Heart left ventricle (tissue), 16 donors: ENCODE results near the gene CENPO. TPM values are rescaled to one million over a fixed set of nuclear protein-coding genes. Genes with fewer than 3 reads are reported as not detected.
"Not testable (repeated sequence)": the region's sequence is repeated elsewhere in the genome, so short reads cannot be mapped to it uniquely, and the experiment has no call there.

Experiments used
- ATAC-seq, 4 donors: fragments of 200-7000 bp; cut with Tn5 transposase; one replicate each; pipeline ENCODE4 v1.9.1; 2020 to 2022; ENCODE audit warnings: moderate library complexity in 4 of 4, mild to moderate bottlenecking in 3 of 4, moderate number of reproducible peaks in 1 of 4
- DNase-seq, 5 donors: peaks; one replicate each; pipeline ENCODE4 v3.0.0-alpha.2; 2020
- H3K27ac ChIP-seq, 12 donors: fragments of 200-600 bp; sonication (generic) in 4 of 12; one replicate each; pipeline versions ENCODE4 v1.5.0 to v1.8.0; 2016 to 2022; ENCODE audit warnings: mild to moderate bottlenecking in 2 of 12
- H3K27me3 ChIP-seq, 9 donors: fragments of 200-600 bp; sonication (generic) in 2 of 9; one replicate each; pipeline versions ENCODE4 v1.5.1 to v1.8.0; 2016 to 2022; ENCODE audit warnings: mild to moderate bottlenecking in 3 of 9
- H3K36me3 ChIP-seq, 9 donors: fragments of 200-600 bp; sonication (generic) in 2 of 9; one replicate each; pipeline versions ENCODE4 v1.5.0 to v1.8.0; 2018 to 2022; ENCODE audit warnings: mild to moderate bottlenecking in 2 of 9
- H3K4me1 ChIP-seq, 12 donors: fragments of 200-600 bp; sonication (generic) in 4 of 12; one replicate each; pipeline versions ENCODE4 v1.5.0 to v1.8.0; 2016 to 2022; ENCODE audit warnings: mild to moderate bottlenecking in 3 of 12
- H3K4me3 ChIP-seq, 12 donors: fragments of 200-600 bp; sonication (generic) in 4 of 12; one replicate each; pipeline versions ENCODE4 v1.5.0 to v1.8.0; 2017 to 2022; ENCODE audit warnings: mild to moderate bottlenecking in 9 of 12, moderate library complexity in 4 of 12
- H3K9me3 ChIP-seq, 12 donors: fragments of 200-600 bp; sonication (generic) in 4 of 12; one replicate each; pipeline versions ENCODE4 v1.5.0 to v1.8.0; 2016 to 2022; ENCODE audit warnings: mild to moderate bottlenecking in 1 of 12
- POLR2A ChIP-seq, 2 donors: fragments of 450-650 bp; IDR thresholded peaks; one replicate each; pipeline ENCODE4 v1.6.1; 2017; ENCODE audit warnings: antibody characterized with exemption in 2 of 2, mild to moderate bottlenecking in 2 of 2, moderate library complexity in 2 of 2
- WGBS, 4 donors: extraction: QIAGEN DNeasy Blood & Tissue Kit in 2 of 4; methylation state at CpG; one replicate each; pipeline versions ENCODE4 v1.1.5 to v1.1.7; 2013 to 2018; 5-methylcytosine and 5-hydroxymethylcytosine counted together
- intact Hi-C, 10 donors: fragments of 100-400 bp; cut with DNase I; formaldehyde crosslinking; loops; one replicate each; pipeline versions ENCODE4 v1.11.1 to v1.14.2; 2022
- polyA plus RNA-seq, 2 donors: library from polyadenylated mRNA; stranded (reverse); fragments of 200-250 nt; gene quantifications; one replicate each; pipeline ENCODE4 v1.2.3, GENCODE V29; 2013
- total RNA-seq, 9 donors: library from RNA; depleted of rRNA in 2 of 9; stranded (reverse); fragments of >200 nt in 2 of 9; fragmentation: NEBNext Ultra II Directional in 3 of 9; extraction: Animal tissue kit (Norgen Biotek cat#: 25700) in 3 of 9; gene quantifications; one replicate each; pipeline versions ENCODE4 v1.1.0 to v1.2.4, GENCODE V29; 2016 to 2023
- TF ChIP-seq, protein P1 (sequence below), 12 donors: fragments of 200-600 bp; sonication (generic) in 4 of 12; IDR thresholded peaks; one replicate each; pipeline versions ENCODE4 v1.5.0 to v1.8.0; 2018 to 2022; ENCODE audit warnings: antibody characterized with exemption in 12 of 12, mild to moderate bottlenecking in 5 of 12
- donor health status: ischemic (EF 13 %, LVEDD 7.1; RV severe dilation, severe dysfunction).
- donor health status: healthy with polysubstance abuse.
- donor health status: DM: no; HTN: yes; CAD: no.
- donor health status: DM: no; HTN: no; CAD: no.
- donor health status: ischemic (EF 25% LVEDD 6.9; RV normal size, moderate dysfunction).
- donor health status: ischemic (EF 25% LVEDD 5.7; RV mildly dilated, moderate dysfunction).
- donor health status: healthy.
- donor health status: DM: yes; HTN: yes; CAD: no.
- donor health status: ischemic (EF 35%, LVEDD 5.7; RV mildly dilated, moderate dysfunction).
- donor health status: nonischemic (EF 11% LVEDD 7.7; RV severe dilation, severe dysfunction).
- donor health status: DM: yes; HTN: yes; CAD: no.
- donor health status: PGD.
- donor health status: ischemic (EF 29% LVEDD 5.4; RV normal size, mild dysfunction).
- donor health status: nonischemic (EF 23%, LVEDD 6.1; RV moderate dilation, normal function).

CENPO gene
- total and polyA plus RNA-seq, 11 donors: 1.5 to 9.2 (median 2.4) TPM

DNA sequence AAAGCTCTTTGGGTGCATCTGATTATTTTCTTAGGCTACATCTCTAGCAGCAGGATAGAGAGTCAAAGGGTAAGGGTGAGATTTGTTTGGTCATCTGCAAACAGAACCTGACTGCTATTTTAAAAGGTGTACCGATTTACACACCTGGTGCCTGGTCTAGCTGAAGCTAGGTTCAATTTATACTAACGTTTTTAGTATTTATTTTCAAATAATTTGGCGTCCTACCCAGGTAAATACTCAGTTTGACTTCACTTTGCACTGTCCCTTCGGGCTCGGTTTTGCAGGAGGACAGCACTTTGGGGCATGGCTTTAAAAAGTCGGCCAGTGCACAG is 717 bp upstream of the CENPO start:
- H3K9me3 ChIP-seq: no peaks in the 10 kb centered on the region
- peaks cover 0 to 25% (median 5%) of the 10 kb centered on the region in 12 donors for H3K4me1 ChIP-seq
- H3K36me3 ChIP-seq: peaks cover 0 to 14% (median 5%) of the 10 kb centered on the region in 9 donors
- H3K4me3 ChIP-seq: peak overlapping the region; percentile 30 to 97 (median 74)
- TF ChIP-seq POLR2A (IDR thresholded peaks at IDR 0.05): no peak
- TF ChIP-seq, protein P1, sequence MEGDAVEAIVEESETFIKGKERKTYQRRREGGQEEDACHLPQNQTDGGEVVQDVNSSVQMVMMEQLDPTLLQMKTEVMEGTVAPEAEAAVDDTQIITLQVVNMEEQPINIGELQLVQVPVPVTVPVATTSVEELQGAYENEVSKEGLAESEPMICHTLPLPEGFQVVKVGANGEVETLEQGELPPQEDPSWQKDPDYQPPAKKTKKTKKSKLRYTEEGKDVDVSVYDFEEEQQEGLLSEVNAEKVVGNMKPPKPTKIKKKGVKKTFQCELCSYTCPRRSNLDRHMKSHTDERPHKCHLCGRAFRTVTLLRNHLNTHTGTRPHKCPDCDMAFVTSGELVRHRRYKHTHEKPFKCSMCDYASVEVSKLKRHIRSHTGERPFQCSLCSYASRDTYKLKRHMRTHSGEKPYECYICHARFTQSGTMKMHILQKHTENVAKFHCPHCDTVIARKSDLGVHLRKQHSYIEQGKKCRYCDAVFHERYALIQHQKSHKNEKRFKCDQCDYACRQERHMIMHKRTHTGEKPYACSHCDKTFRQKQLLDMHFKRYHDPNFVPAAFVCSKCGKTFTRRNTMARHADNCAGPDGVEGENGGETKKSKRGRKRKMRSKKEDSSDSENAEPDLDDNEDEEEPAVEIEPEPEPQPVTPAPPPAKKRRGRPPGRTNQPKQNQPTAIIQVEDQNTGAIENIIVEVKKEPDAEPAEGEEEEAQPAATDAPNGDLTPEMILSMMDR (IDR thresholded peaks at IDR 0.05): no peak
- intact Hi-C loops: loop anchor here in 2 of 10 donors (2.0 to 5.0 kb wide), 4 partner anchors 35 to 302 kb away; partner anchors contain the start of genes NCOA1 (in 2 of the 2) and DNAJC27 (in 1 of the 2)
- DNase-seq (no peak), ATAC-seq (no peak)
- H3K27me3 ChIP-seq: no peaks in the 10 kb centered on the region
- peak overlapping the region; percentile 90 to 100 (median 98) for H3K27ac ChIP-seq
- 3 to 6% (median 5%) methylated on average over 6 of the region's 6 CpGs for WGBS, 4 donors

DNA sequence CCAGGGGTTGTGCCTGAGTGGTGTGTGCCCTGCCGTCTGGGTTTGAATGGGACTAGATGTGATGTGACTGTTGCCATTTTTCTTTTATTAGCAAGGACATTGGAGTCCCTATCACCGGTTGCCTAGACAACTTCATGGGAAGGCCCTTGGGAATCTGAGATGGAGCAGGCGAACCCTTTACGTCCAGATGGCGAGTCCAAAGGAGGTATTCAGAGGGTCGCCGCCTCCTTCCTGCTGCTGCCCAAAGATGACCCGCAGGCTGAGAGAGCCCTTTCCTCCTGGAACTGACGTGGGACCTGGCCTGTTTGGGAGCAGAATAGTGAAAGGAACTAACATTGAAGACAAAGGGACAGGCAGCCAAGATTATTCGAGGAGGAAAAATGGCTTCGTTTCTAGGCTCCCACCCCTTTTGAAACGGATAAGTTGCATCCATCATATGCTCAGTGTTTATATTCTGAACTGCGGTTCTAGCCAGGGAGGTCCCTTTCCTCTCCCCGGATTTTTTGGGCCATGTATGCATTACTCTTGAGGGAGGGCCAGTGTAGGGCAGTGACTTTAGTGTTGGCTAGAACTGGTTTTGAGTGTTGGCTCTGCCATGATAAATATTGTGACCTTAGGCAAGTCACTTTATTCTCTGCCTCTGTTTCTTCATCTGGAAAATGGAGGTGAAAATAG is 673 bp downstream of the CENPO start:
- 3 to 6% (median 6%) methylated on average over 10 to 14 of the region's 14 CpGs for WGBS, 4 donors
- peaks cover 0 to 14% (median 5%) of the 10 kb centered on the region in 9 donors for H3K36me3 ChIP-seq
- H3K4me3 ChIP-seq: peak overlapping the region; percentile 30 to 97 (median 74)
- intact Hi-C loops: loop anchor here in 2 of 10 donors (2.0 to 5.0 kb wide), 4 partner anchors 33 to 303 kb away; partner anchors contain the start of genes NCOA1 (in 2 of the 2) and DNAJC27 (in 1 of the 2)
- H3K4me1 ChIP-seq: peaks cover 0 to 25% (median 5%) of the 10 kb centered on the region in 12 donors
- ATAC-seq (no peak), DNase-seq (no peak)
- peak overlapping the region in 5 of 12 donors; percentile 90 to 100 (median 97) for H3K27ac ChIP-seq
- no peak for TF ChIP-seq POLR2A (IDR thresholded peaks at IDR 0.05)
- TF ChIP-seq, protein P1 (IDR thresholded peaks at IDR 0.05): no peak
- H3K27me3 ChIP-seq: no peaks in the 10 kb centered on the region
- no peaks in the 10 kb centered on the region for H3K9me3 ChIP-seq

DNA sequence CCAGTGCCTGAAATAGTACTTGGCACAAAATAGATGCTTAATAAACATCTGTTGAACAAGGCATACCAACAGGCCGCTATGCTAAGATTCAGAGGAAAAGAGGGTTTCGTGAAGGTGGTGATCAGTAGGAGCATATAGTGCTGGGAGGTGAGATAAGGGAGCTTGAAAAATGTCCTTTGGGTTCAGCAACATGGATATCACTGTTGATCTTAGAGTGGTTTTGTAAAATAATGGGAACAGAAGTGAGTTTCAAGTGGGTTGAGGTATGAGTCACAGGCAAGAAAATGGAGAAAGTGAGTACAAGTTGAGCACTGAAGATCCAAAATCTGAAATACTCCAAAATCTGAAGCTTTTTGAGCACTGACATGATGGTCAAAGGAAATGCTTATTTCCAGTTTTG is 4.4 kb downstream of the CENPO start:
- Histone ChIP-seq H3K4me1 (peaks cover 0 to 17% (median 2%) of the 10 kb centered on the region in 12 donors), H3K4me3 (no peak overlapping the region), H3K27ac (no peak overlapping the region), H3K9me3 (peaks cover 0 to 6% (median 0%) of the 10 kb centered on the region in 12 donors), H3K36me3 (peaks cover 0 to 6% (median 0%) of the 10 kb centered on the region in 9 donors), H3K27me3 (no peaks in the 10 kb centered on the region)
- 96 to 98% (median 97%) methylated on average over 2 of the region's 2 CpGs for WGBS, 4 donors
- DNase-seq: no peak
- intact Hi-C loops: no loop called here
- no peak for ATAC-seq
- TF ChIP-seq, protein P1 (IDR thresholded peaks at IDR 0.05): no peak
- no peak for TF ChIP-seq POLR2A (IDR thresholded peaks at IDR 0.05)

DNA sequence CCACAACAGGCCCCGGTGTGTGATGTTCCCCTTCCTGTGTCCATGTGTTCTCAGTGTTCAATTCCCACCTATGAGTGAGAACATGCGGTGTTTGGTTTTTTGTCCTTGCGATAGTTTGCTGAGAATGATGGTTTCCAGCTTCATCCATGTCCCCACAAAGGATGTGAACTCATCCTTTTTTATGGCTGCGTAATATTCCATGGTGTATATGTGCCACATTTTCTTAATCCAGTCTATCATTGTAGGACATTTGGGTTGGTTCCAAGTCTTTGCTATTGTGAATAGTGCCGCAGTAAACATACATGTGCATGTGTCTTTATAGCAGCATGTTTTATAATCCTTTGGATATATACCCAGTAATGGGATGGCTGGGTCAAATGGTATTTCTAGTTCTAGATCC is 7.3 kb downstream of the CENPO start:
- 95 to 99% (median 97%) methylated on average over 4 to 5 of the region's 5 CpGs for WGBS, 4 donors
- H3K27me3 ChIP-seq, H3K4me1 ChIP-seq, DNase-seq, H3K36me3 ChIP-seq, intact Hi-C loops, ATAC-seq, H3K27ac ChIP-seq, H3K4me3 ChIP-seq, H3K9me3 ChIP-seq: not testable (repeated sequence)

DNA sequence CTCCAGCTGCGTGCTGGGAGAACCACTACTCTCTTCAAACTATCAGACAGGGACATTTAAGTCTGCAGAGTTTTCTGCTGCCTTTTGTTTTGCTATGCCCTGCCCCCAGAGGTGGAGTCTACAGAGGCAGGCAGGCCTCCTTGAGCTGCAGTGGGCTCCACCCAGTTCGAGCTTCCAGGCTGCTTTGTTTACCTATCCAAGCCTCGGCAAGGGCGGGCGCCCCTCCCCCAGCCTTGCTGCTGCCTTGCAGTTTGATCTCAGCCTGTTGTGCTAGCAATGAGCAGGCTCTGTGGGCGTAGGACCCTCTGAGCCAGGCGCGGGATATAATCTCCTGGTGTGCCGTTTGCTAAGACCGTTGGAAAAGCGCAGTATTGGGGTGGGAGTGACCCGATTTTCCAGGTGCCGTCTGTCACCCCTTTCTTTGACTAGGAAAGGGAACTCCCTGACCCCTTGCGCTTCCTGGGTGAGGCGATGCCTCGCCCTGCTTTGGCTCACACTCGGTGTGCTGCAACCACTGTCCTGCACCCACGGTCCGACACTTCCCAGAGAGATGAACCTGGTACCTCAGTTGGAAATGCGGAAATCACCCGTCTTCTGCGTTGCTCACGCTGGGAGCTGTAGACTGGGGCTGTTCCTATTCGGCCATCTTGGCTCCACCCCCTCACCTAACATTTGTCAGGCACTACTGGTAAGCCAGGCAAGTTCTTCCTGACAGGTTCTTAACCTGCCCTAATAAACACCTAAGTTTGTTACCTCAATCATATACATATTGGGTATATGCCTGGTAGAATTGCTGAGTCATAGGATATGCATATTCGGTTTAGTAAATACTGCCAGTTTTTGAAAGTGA is 12.8 kb downstream of the CENPO start:
- peaks cover 0 to 21% (median 0%) of the 10 kb centered on the region in 12 donors for H3K9me3 ChIP-seq
- H3K4me1 ChIP-seq, intact Hi-C loops, H3K27me3 ChIP-seq, H3K4me3 ChIP-seq, H3K36me3 ChIP-seq, DNase-seq, H3K27ac ChIP-seq, ATAC-seq: not testable (repeated sequence)
- WGBS, 4 donors: 94 to 97% (median 96%) methylated on average over 22 to 25 of the region's 25 CpGs
